Left hindlimb (tissue), 1 donor: Measurements from ENCODE around the gene PTH2.
A peak's percentile ranks its signal among the peaks of the same experiment; 100 is the strongest.

Source experiments
- DNase-seq: peaks from one replicate; pipeline ENCODE4 v3.0.0-alpha.2; 2018

PTH2 gene

DNA sequence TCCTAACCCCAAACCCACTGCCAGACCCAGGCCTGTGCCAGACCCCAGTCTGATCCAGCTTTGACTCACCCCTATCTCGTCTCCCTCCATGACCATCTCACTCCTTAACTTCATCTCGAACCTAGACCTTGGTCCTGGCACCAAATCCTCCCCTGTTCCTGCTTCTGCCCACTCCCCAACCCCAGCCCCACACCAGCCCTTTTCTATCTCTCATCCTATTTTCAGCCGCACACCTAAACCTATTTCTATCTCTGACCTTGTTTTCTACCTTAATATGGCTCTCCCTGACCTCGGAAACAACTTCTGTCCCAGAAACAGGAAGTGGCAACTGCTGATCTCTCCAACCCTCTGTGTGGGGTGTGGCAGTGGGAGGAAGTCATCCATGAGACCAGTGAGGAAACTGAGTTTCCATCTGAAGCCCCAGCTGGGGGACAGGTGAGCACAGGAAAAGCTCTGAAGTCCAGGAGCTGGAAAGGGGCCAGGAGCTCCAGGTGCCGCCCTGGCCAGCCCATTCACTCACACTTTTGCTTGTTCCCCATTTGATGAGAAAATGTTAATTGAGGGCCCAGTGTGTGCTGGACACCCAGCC, 13.7 kb downstream of the PTH2 start:
- no peak for DNase-seq

DNA sequence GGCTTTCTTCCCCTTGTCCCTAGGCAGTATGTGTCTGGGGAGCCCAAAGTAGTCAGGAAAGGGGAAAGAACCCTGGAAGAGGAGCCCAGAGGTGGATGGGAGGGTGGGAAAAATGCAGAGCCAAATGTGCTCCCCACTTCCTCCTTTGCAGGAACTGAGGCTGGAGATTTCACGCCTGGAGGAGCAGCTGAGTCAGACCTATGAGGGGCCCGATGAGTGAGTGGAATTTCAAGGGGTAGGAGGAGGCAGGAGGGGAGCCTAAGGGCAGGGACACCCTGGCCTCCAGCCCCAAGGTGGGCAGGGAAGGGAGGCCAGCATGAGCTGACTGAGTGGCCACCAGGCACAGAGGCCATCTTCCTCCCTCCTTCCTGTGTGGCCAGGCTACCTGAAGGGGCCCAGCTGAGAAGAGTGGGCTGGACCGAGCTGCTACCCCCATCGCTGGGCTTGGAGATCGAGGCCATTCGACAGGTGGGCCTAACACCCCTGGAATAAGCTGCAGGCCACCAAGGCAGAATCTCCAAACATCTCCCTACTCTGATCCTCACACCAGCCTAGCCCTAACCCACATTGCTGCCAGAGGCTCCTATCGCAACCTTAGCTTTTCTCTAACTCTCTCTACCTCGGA, 14.3 kb downstream of the PTH2 start:
- DNase-seq: no peak

DNA sequence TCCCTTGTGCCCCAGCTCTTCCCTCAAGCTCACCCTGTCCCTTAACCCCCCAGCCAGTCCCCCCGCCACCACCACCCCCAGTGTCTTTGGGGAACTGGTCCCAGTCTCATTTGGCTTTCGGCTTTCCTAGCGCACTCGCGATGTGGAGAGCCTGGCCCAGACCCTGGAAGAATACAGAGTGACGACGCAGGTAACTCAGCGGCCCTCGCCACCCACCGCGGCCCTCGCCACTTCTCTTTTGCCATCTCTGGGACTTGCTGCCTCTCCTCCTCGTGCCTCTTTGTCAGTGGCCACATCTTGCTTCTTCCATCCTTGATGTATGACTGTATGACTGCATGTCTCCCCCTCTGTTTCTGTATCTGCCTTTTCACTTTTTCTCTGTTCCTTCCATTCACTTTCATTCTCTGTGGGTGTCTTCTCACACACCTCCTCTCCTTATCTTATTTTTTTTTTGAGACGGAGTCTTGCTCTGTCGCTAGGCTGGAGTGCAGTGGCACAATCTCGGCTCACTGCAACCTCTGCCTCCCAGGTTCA, 15.7 kb downstream of the PTH2 start:
- DNase-seq: no peak

DNA sequence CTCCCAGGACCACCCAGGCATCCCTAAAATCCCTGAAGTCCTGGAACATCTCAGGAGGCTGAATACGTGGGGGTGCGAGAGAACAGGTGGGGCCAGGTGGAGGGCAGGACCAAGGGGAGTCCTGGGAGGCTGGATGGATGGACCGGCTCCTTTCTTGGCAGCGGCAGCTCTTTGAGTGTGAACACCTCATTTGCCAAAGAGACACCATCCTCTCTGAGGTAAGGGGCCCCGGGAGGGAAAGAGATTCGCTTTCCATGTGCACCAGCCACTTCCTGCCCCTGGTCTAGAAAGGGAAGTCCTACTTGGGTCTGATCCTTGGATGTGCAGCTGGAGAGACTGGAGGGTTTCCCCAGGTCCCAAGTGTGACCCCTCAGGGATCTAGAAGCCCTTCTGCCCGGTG, 16.2 kb downstream of the PTH2 start:
- DNase-seq: no peak

- DNase-seq: no peak
These were observed 19.6 kb downstream of the PTH2 start for GRCh38 chr19:49403404-49404187.

DNA sequence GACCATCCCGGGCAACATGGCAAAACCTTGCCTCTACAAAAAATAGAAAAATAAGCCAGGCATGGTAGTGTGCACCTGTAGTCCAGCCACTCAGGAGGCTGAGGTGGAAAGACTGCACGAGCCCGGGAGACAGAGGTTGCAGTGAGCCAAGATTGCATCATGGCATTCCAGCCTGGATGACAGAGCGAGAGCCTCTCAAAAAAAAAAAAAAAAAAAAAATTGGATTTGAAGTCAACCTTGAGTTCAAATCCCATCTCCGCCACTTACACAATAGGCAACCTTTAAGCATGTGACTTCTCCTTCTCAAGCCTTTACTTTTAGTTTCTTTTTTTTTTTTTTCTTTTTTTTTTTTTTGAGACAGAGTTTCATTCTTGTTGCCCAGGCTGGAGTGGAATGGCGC, 23.2 kb downstream of the PTH2 start:
- DNase-seq: no peak

DNA sequence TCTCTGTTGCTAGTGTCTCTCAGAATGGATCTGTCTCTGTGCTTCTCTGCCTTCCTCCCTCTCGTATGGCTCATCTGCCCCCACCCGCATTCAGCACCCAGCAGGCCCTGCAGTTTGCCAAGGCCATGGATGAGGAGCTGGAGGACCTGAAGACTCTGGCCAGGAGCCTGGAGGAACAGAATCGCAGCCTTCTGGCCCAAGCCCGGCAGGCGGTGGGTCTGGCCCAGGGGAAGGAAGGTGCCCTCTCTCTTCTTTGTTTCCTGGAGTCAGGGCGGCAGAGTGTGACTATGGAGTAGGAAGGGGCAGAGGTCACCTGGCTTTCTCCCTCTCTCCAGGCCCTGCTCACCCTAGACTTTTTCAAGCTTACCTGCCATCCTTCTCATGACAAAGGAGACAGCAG, 24.3 kb downstream of the PTH2 start:
- no peak for DNase-seq

DNA sequence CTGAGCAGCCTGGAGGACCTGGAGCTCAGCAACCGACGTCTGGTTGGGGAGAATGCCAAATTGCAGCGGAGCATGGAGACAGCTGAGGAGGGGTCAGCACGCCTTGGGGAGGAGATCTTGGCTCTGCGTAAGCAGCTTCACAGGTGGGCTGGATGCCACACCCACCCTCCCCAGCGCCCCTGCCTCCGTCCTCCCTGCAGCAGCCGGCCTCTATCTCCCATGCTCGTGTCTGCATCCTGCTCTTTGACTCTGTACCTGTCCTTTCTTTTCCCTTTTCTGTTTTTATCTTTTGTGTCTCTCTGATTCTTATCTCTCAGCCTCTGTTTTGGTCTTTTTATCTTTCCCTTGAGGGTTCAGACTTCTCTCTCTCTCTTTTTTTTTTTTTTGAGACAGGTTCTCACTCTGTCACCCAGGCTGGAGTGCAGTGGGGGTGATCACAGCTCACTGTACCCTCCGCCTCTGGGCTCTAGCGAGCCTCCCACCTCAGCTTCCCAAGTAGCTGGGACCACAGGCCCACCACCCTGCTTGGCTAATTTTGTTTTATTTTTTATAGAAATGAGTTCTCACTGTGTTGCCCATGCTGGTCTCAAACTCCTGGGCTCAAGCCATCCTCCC, 25.1 kb downstream of the PTH2 start:
- DNase-seq: no peak

DNA sequence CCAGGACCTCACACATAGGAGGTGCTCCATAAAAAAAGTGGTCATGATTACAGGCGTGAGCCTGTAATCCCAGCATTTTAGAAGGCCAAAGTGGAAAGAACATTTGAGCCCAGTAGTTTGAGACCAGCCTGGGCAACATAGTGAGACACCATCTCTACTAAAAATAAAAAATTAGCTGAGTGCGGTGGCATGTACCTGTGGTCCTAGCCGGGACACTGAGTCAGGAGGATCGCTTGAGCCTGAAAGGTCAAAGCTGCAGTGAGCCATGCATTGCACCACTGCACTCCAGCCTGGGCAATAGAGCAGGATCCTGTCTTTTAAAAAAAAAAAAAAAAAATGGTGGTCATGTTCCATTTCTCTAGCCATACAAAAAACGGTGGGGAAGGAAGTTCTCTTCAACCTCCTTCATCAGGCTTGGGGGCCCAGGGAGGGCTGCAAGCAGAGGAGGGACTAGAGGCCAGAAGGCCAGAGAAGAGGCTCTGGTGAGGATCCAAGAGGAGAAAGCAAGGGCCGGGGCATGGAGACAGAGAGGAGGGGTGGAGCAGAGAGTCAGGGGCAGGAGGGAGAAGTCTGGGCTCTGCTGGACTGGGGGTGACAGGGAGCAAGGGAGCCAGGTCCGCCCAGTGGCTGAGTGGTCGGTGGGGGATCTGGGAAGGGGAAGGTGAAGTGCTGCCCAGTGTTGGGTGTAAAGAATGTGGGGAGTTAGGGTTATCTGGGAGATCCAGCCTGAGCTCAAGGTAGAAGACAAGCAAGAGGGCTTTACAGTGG, 26.3 kb downstream of the PTH2 start:
- no peak for DNase-seq

GRCh38 chr19:49395581-49396407, 27.4 kb downstream of the PTH2 start:
- no peak for DNase-seq

DNA sequence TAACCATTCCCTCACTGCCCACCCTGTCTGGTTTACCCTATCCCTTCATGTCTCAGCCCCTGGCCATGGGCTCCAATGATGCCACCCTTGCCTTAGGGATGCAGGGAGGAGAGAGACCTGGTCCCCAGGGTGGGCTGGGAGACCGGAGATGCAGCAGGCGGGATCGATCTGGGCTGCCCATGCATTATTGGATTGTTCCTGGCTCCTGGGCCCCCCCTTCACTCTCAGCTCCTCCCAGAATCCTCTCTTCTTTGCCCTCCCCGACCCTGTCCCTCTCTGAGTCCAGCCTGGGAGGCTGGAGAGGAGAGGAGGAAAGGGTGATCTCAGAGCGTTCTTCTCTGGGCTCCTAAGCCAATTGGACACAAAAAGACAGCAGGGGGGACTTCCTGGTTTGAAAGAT, 29.4 kb downstream of the PTH2 start:
- DNase-seq: no peak

DNA sequence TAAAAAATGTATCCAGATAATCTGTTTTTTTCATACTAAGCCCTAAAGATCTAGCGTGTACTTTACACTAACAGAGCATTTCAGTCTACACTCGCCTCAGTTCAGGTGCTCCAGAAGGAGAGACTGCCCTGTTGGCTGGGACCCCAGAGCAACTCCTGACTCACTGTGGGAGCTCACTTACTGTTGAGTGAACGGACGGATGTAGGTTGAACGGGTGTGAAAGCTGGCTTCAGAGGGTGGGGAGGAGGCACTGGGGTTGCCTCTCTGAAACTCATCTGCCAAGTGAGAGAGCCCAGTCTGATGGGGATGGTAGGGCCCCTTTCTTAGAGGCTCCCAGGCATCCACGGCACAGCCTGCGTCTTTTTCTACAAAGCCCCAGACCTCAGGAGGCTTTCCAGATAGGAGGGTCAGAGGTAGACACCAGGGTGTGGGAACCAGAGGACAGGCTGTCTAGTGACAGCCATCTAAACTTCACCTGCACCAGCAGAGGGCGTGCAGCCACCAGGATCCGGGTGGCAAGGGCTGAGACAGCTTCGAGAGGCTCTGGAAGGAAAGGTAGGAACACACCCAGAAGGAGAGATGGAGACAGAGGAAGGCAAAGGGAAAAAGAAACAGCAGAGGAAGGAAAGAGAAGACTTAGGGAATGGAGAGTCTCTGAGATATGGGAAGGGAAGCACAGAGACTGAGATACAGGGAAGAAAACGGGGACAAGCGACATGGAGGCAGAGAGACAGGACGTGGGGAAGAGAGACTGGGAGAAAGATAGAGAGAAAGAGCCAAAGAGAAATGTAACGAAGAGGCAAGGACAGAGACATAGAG, 31.5 kb downstream of the PTH2 start:
- peak; percentile 80 for DNase-seq

GRCh38 chr19:49390929-49391359, 32.3 kb downstream of the PTH2 start:
- DNase-seq: no peak

DNA sequence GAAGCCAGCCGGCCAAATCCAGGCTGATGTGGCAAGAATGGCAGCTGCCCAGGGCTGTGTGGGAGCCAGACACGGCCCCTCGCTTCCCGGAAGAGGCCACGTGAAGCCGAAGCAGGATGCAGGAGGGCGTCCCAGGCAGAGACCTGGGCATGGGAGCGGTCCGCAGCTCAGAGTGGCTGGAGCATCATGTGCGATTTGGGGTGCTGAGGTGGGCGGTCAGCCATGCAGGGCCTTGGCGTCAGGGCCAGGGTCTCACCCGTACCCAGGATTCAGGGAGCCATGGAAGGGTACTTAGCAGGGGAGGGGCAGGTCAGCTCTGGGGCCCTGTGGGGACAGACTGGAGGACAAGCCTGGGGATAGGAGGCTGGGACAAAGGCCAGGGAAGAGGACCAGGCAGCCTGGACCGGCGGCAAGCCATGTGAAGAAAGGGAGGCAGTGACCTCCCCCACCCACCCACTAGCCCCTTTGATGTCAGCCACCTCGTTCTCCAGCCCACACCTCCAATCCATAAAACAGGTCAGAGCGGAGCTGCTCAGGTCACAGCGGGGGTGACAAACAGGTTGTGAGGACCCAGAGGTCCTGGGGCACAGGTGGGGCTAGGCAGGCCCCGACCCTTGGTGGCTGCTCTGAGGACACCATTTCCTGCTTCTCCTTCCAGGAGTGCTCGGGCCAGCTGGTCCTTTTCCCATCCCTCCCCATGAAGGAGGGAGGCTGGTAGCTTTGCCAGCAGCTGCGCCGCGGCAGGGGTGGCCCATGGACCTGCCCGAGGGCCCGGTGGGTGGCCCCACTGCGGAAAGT, 32.9 kb downstream of the PTH2 start:
- no peak for DNase-seq

DNA sequence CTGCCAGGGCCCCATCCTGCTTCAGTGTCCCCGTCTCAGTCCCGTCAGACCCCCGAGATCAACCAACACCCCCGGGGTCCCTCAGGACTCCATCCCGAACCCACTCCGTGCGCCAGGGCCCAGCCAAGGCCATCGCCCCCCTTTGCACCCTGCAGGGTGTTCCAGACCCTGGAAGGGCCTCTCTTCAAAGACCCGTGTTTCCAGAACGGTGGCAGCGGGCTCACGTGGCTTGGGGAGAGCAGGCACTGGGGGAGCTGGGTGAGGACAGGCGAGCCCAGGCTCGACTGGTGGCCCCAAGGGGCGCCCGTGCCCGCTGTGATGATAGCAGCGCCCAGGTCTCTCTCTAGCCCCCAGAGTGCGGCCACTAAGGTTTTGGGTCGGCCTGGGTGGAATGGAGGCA, 33.8 kb downstream of the PTH2 start:
- no peak for DNase-seq

DNA sequence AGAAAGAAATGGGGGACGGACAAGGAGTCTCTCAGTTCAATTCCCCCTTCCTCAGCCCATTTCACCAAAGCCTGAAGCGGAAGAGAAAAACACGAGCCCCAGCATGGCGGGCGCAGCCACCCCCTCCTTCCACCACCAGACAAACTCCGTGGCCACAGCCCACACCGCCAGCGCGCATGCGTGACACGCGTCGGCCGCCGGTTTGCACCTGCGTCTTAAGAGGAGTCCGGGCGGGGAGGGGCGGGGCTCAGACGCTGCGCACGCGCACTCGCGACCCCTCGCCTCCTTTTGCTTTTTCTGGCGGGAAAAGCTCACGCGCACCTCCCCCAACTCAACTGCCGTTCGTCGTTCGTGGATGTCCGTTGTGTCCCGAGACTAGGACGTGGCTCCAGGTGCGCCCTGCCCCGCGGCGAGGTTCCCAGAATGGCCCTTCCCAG, 35.3 kb downstream of the PTH2 start, which contains the start of gene KASH5:
KASH5 (plus strand) TSS at position 314 of the 437 bp plus-strand sequence. CDS start 2,635 bp downstream, outside the sequence.
- peak; percentile 64 for DNase-seq

DNA sequence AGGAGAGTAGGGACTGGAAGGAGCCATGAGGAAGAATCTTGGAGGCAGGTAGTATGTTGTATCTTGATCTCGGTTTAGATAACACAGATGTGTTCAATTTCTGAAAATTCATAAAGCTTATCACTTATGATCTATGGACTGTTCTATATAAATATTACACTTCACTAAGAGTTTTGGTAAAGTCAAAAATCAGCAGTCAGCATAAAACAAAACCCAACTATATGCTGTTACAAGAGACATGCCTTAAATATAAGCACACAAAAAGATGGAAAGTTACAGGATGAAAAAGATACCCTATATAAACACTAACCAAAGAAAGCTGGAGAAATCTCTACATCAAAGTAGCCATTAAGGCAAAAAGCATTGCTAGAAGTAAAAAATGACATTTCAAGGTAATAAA, 39.6 kb downstream of the PTH2 start:
- no peak for DNase-seq

DNA sequence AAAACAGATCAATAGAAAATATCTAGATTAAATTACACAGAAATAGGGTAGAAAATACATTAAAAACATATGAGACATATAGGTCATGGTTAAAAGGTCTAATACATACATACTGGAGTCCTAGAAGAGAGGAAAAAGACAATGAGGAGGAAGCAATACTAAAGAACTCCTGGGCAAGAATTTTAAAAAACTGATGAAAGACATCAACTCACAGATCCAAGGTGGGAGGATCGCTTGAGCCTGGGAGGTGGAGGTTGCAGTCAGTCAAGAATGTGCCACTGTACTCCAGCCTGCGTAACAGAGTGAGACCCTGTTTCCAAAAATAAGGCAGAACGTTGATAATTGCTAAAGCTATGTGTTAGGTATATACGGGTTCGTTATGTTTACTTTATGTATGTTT, 40.6 kb downstream of the PTH2 start:
- no peak for DNase-seq

DNA sequence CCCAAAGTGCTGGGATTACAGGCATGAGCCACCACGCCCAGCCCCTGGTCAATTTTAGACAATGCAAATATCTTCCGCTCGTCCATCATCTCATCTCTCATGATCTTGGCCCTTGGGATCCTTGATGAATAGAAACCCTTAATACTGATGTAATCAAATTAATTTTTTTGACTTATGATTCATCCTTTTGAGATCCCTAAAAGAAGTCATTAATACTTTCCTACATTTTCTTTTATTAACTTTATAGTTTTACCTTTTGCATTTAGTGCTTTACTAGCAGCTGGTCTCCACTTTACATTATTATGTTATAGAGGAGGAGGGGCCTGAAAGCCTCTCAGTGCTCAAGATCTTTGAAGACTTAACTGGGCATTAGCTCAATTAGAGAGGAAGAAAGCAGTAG, 42.9 kb downstream of the PTH2 start:
- no peak for DNase-seq

DNA sequence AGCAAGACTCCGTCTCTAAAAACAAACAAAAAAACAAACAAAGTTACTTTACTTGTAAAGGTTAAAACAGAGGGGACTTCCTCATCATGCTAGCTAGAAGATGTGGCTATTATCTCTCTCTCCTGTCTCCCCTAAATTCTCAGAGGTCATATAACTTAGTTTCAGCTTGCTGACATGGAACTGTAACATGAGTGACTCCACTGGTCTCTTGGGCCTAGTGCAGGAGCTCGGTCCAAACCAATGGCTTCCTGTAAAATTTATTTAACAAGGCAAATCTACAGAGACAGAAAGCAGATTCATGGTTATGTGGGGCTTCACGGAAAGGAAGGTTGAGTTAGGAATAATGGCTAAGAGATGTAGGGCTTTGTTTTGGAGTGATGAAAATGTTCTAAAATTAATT, 44.7 kb downstream of the PTH2 start:
- DNase-seq: no peak
